Measurements from ENCODE around the gene TEX36.
"Not testable (repeated sequence)": the region's sequence is repeated elsewhere in the genome, so short reads cannot be mapped to it uniquely, and the experiment has no call there.

- not testable (repeated sequence) for TF ChIP-seq CTCF (IDR thresholded peaks at IDR 0.05; ENCODE audit: low read length); EZH2 (IDR thresholded peaks at IDR 0.05; ENCODE audit: borderline replicate concordance, low read length)
Observed at GRCh38 chr10:125613062-125613461, 69.9 kb downstream of the TEX36 start.
